ENCODE data around the gene PPP1R16B.
A peak's percentile ranks its signal among the peaks of the same experiment; 100 is the strongest.

PPP1R16B gene

GRCh38 chr20:38932457-38933120 lies 127.1 kb downstream of the PPP1R16B start:
- H3K4me3 Mint-ChIP-seq, result no peak overlapping the region
- H3K4me1 Mint-ChIP-seq (ENCODE audit: low read depth), result peaks cover 40% of the 10 kb centered on the region
- H3K9me3 Mint-ChIP-seq, result no peaks in the 10 kb centered on the region
- no peaks in the 10 kb centered on the region for H3K27me3 Mint-ChIP-seq (ENCODE audit: low read depth)
- peak overlapping the region; percentile 67 for H3K27ac Mint-ChIP-seq
- DNase-seq (ENCODE audit: low spot score), result no peak
- H3K36me3 Mint-ChIP-seq (ENCODE audit: low read depth), result peaks cover 26% of the 10 kb centered on the region

- no peaks in the 10 kb centered on the region for H3K27me3 Mint-ChIP-seq (ENCODE audit: low read depth)
- H3K4me3 Mint-ChIP-seq, result no peak overlapping the region
- DNase-seq (ENCODE audit: low spot score), result no peak
- no peak overlapping the region for H3K27ac Mint-ChIP-seq
- peaks cover 26% of the 10 kb centered on the region for H3K36me3 Mint-ChIP-seq (ENCODE audit: low read depth)
- H3K4me1 Mint-ChIP-seq (ENCODE audit: low read depth), result peaks cover 35% of the 10 kb centered on the region
- no peaks in the 10 kb centered on the region for H3K9me3 Mint-ChIP-seq
Observed at GRCh38 chr20:38934530-38934929, 129.0 kb downstream of the PPP1R16B start.

GRCh38 chr20:38935285-38935684 lies 129.8 kb downstream of the PPP1R16B start:
- H3K27ac Mint-ChIP-seq, result no peak overlapping the region

GRCh38 chr20:38935967-38936407 lies 130.5 kb downstream of the PPP1R16B start:
- H3K27me3 Mint-ChIP-seq (ENCODE audit: low read depth), result no peaks in the 10 kb centered on the region
- peaks cover 25% of the 10 kb centered on the region for H3K4me1 Mint-ChIP-seq (ENCODE audit: low read depth)
- H3K36me3 Mint-ChIP-seq (ENCODE audit: low read depth), result peaks cover 22% of the 10 kb centered on the region
- H3K27ac Mint-ChIP-seq, result no peak overlapping the region
- no peak overlapping the region for H3K4me3 Mint-ChIP-seq
- no peaks in the 10 kb centered on the region for H3K9me3 Mint-ChIP-seq
- DNase-seq (ENCODE audit: low spot score), result no peak

More at GRCh38 chr20:38935285-38935684, 129.8 kb downstream of the PPP1R16B start:
- Mint-ChIP-seq H3K4me3 (no peak overlapping the region), H3K4me1 (ENCODE audit: low read depth) (peaks cover 28% of the 10 kb centered on the region), H3K9me3 (no peaks in the 10 kb centered on the region), H3K27me3 (ENCODE audit: low read depth) (no peaks in the 10 kb centered on the region), H3K36me3 (ENCODE audit: low read depth) (peaks cover 20% of the 10 kb centered on the region)
- DNase-seq (ENCODE audit: low spot score), result no peak

GRCh38 chr20:38937000-38937399 lies 131.5 kb downstream of the PPP1R16B start:
- no peak for DNase-seq (ENCODE audit: low spot score)
- no peaks in the 10 kb centered on the region for H3K27me3 Mint-ChIP-seq (ENCODE audit: low read depth)
- H3K27ac Mint-ChIP-seq, result no peak overlapping the region
- peaks cover 27% of the 10 kb centered on the region for H3K36me3 Mint-ChIP-seq (ENCODE audit: low read depth)
- no peaks in the 10 kb centered on the region for H3K9me3 Mint-ChIP-seq
- H3K4me3 Mint-ChIP-seq, result no peak overlapping the region
- peaks cover 22% of the 10 kb centered on the region for H3K4me1 Mint-ChIP-seq (ENCODE audit: low read depth)

- H3K9me3 Mint-ChIP-seq, result no peaks in the 10 kb centered on the region
Observed at GRCh38 chr20:38937978-38938473, 132.5 kb downstream of the PPP1R16B start.

GRCh38 chr20:38939686-38940085 lies 134.2 kb downstream of the PPP1R16B start:
- Mint-ChIP-seq H3K9me3 (no peaks in the 10 kb centered on the region), H3K36me3 (ENCODE audit: low read depth) (peaks cover 40% of the 10 kb centered on the region), H3K27me3 (ENCODE audit: low read depth) (no peaks in the 10 kb centered on the region), H3K27ac (no peak overlapping the region), H3K4me1 (ENCODE audit: low read depth) (peaks cover 20% of the 10 kb centered on the region), H3K4me3 (no peak overlapping the region)
- DNase-seq (ENCODE audit: low spot score), result no peak

More at GRCh38 chr20:38937978-38938473, 132.5 kb downstream of the PPP1R16B start:
- H3K27me3 Mint-ChIP-seq (ENCODE audit: low read depth), result no peaks in the 10 kb centered on the region
- H3K4me1 Mint-ChIP-seq (ENCODE audit: low read depth), result peaks cover 20% of the 10 kb centered on the region
- DNase-seq (ENCODE audit: low spot score), result no peak
- no peak overlapping the region for H3K4me3 Mint-ChIP-seq
- H3K36me3 Mint-ChIP-seq (ENCODE audit: low read depth), result peaks cover 33% of the 10 kb centered on the region
- H3K27ac Mint-ChIP-seq, result no peak overlapping the region

- H3K27me3 Mint-ChIP-seq (ENCODE audit: low read depth), result no peaks in the 10 kb centered on the region
- DNase-seq (ENCODE audit: low spot score), result no peak
- no peaks in the 10 kb centered on the region for H3K9me3 Mint-ChIP-seq
- H3K27ac Mint-ChIP-seq, result no peak overlapping the region
- no peak overlapping the region for H3K4me3 Mint-ChIP-seq
- H3K36me3 Mint-ChIP-seq (ENCODE audit: low read depth), result peaks cover 41% of the 10 kb centered on the region
- peaks cover 20% of the 10 kb centered on the region for H3K4me1 Mint-ChIP-seq (ENCODE audit: low read depth)
Observed at GRCh38 chr20:38940644-38941043, 135.1 kb downstream of the PPP1R16B start.

GRCh38 chr20:38941726-38942389 lies 136.4 kb downstream of the PPP1R16B start:
- Mint-ChIP-seq H3K4me3 (no peak overlapping the region), H3K27me3 (ENCODE audit: low read depth) (no peaks in the 10 kb centered on the region), H3K36me3 (ENCODE audit: low read depth) (peaks cover 47% of the 10 kb centered on the region), H3K27ac (no peak overlapping the region), H3K9me3 (no peaks in the 10 kb centered on the region), H3K4me1 (ENCODE audit: low read depth) (peaks cover 13% of the 10 kb centered on the region)
- no peak for DNase-seq (ENCODE audit: low spot score)

GRCh38 chr20:38945012-38945411 lies 139.5 kb downstream of the PPP1R16B start:
- no peak for DNase-seq (ENCODE audit: low spot score)
- Mint-ChIP-seq H3K36me3 (ENCODE audit: low read depth) (peaks cover 55% of the 10 kb centered on the region), H3K27ac (no peak overlapping the region), H3K27me3 (ENCODE audit: low read depth) (no peaks in the 10 kb centered on the region), H3K4me3 (no peak overlapping the region), H3K4me1 (ENCODE audit: low read depth) (peaks cover 2% of the 10 kb centered on the region), H3K9me3 (no peaks in the 10 kb centered on the region)

GRCh38 chr20:38946836-38947235 lies 141.3 kb downstream of the PPP1R16B start:
- Mint-ChIP-seq H3K9me3 (no peaks in the 10 kb centered on the region), H3K4me3 (no peak overlapping the region), H3K4me1 (ENCODE audit: low read depth) (peaks cover 2% of the 10 kb centered on the region), H3K27me3 (ENCODE audit: low read depth) (no peaks in the 10 kb centered on the region), H3K27ac (no peak overlapping the region), H3K36me3 (ENCODE audit: low read depth) (peaks cover 62% of the 10 kb centered on the region)
- no peak for DNase-seq (ENCODE audit: low spot score)

- Mint-ChIP-seq H3K27ac (no peak overlapping the region), H3K36me3 (ENCODE audit: low read depth) (peaks cover 62% of the 10 kb centered on the region), H3K4me1 (ENCODE audit: low read depth) (peaks cover 2% of the 10 kb centered on the region), H3K4me3 (no peak overlapping the region), H3K27me3 (ENCODE audit: low read depth) (no peaks in the 10 kb centered on the region), H3K9me3 (no peaks in the 10 kb centered on the region)
- no peak for DNase-seq (ENCODE audit: low spot score)
Observed at GRCh38 chr20:38947931-38948362, 142.4 kb downstream of the PPP1R16B start.

GRCh38 chr20:38950254-38950653 lies 144.8 kb downstream of the PPP1R16B start:
- no peak for DNase-seq (ENCODE audit: low spot score)
- H3K36me3 Mint-ChIP-seq (ENCODE audit: low read depth), result peaks cover 54% of the 10 kb centered on the region
- no peak overlapping the region for H3K4me3 Mint-ChIP-seq
- no peaks in the 10 kb centered on the region for H3K4me1 Mint-ChIP-seq (ENCODE audit: low read depth)
- H3K27me3 Mint-ChIP-seq (ENCODE audit: low read depth), result no peaks in the 10 kb centered on the region
- H3K27ac Mint-ChIP-seq, result no peak overlapping the region
- H3K9me3 Mint-ChIP-seq, result no peaks in the 10 kb centered on the region

- Mint-ChIP-seq H3K27me3 (ENCODE audit: low read depth) (no peaks in the 10 kb centered on the region), H3K9me3 (no peaks in the 10 kb centered on the region), H3K4me1 (ENCODE audit: low read depth) (no peaks in the 10 kb centered on the region), H3K4me3 (no peak overlapping the region), H3K36me3 (ENCODE audit: low read depth) (peaks cover 48% of the 10 kb centered on the region), H3K27ac (no peak overlapping the region)
- DNase-seq (ENCODE audit: low spot score), result no peak
Observed at GRCh38 chr20:38951611-38952010, 146.1 kb downstream of the PPP1R16B start.

Measured in T-helper 2 cell treated with Interferon-gamma antibody and Interleukin-4, amounts not matched to agents 5 μg/mL and 100 μg/mL, for 36 hours (primary cell).